Stimulated activated CD4-positive, alpha-beta T cell treated with anti-CD3 and anti-CD28 coated beads, Interleukin-15, amount 100 ng/mL, for 48 hours (primary cell): ENCODE data around the gene NPR2.

Experiments
- DNase-seq, 2 donors: peaks; one replicate each; pipeline ENCODE4 v3.0.0-alpha.2; 2020; ENCODE audit warnings: low read depth in 2 of 2

The NPR2 gene

DNA sequence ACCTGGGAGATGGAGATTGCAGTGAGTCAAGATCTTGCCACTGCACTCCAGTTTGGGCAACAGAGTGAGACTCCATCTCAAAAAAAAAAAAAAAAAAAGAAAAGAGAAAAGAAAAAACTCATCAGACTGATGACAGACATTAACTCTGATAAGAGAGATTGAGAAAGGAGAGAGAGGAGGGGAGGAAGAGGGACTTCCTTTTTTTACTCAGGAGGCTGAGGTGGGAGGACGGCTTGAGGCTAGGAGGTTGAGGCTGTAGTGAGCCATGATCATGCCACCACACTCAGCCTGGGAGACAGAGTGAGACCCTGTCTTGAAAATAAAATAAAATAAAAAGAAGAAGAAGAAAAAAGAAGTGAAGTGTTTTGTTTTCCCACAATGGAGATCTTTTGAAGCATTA, 27.6 kb upstream of the NPR2 start:
- DNase-seq: no peak

DNA sequence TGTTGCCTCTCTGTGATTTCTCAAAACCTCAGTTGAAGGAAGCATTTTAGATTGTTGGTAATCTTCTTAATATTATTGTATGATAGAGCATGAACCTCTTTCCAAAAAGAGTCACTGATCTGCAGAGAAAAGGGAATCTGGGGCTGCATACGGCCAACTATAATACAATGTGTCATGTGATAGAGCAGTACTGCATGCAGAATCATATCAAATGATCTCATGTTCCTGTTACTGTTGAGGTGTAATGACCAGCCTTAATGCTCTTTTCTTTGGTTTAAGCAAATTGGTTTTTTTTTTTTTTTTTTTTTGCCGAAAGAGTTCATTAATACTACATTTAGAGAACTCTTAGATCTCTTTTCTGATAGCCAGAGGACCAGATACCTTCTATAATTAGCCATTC, 24.4 kb upstream of the NPR2 start:
- no peak for DNase-seq

DNA sequence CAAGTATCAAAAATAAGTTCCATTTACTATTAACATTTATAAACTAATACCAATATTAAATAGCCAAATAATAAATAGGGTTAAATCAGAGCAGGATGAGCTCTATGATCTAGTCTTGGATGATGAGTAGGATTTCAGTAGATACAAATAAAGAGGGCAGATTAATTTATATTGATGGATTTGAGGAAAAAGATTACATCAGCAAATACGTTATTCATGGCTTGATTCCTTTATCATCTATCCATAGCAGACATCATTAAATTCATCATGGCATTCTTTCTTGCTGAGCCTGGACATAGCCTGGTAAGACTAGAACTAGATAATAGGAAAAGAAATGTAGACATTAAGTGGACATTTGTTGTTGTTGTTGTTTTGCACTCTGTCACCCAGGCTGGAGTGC, 23.9 kb upstream of the NPR2 start:
- DNase-seq: no peak

DNA sequence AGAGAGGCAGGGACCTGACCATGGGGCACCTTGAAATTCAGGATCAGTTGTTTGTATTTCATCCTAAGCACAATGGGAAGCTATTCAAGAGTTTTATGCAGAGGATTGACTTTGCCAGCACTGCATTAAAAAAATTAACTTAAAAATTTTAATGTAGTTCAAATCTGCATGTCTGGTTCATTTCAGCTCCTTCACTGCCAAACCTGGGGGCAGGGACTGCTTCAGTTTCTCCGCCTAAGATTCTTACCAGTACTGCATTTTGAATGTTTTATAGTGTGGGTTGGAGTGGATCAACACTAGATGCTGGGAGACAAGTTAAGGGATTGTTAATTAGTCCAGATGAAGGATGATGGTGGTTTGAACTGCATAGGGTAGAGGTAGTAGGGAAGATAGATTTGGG, 21.6 kb upstream of the NPR2 start:
- DNase-seq: no peak

DNA sequence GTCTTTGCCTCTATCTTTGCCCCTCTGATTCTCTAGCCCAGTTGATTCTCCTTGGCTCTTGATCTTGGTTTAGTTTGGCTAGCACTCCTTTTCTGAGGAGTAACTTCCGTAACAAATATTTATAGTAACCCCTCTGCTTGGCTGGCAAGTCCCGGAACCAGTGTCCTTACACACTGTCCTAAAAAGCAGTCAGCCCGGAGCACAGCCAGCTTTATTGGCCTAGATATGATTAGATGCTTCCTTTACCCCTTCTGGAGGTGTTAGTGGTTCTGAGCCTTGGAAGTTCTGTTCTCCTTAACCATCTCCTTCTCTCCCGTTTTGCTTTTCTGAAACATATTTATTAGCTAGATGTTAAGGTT, 20.3 kb upstream of the NPR2 start:
- no peak for DNase-seq

- DNase-seq: no peak
Measured at GRCh38 chr9:35771534-35771933, 19.9 kb upstream of the NPR2 start.

- DNase-seq: no peak
Measured at GRCh38 chr9:35771943-35772342, 19.4 kb upstream of the NPR2 start.

- DNase-seq: no peak
Measured at GRCh38 chr9:35774907-35775635, 16.3 kb upstream of the NPR2 start.

- no peak for DNase-seq
Measured at GRCh38 chr9:35776018-35776417, 15.4 kb upstream of the NPR2 start.

DNA sequence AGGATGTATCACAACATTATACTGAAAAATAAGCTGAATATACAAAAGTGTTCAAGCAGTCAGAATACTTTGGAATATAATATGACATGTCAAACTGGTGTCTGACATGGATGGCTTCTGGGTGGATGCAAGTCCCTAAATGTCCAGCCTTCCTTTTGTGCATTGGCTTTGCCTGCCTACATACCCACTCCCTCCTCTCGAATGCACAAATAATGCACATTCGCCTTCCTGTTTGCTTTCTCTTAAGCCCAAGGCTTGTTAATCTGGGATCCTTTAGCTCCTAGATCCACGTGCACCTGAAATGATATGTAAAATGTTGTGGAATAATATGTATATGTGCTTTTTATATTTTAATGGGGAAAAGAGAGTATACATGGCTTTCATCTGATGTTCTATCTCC, 12.9 kb upstream of the NPR2 start:
- DNase-seq: no peak

DNA sequence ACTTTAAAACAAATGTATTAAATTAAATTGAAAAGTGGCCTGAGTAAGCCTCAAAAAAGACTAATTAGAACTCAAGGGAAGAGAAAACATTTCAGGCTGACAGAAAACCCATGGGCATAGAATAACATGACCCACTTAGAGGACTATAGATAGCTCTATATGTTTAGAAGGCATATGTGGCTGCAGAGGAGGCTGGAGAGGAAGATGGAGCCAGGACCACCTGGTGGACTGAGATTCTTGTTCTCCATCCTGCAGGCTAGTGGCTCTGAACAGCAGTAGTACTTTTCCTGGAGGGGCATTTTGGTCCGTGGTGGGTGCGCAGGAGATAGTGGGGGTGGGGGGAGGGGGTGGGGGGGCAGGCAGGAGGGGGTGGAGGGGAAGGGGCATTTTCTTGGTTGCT, 10.3 kb upstream of the NPR2 start:
- no peak for DNase-seq

- DNase-seq: no peak
Measured at GRCh38 chr9:35783418-35783817, 8.0 kb upstream of the NPR2 start.

GRCh38 chr9:35789541-35789940, 1.9 kb upstream of the NPR2 start:
- no peak for DNase-seq

- DNase-seq: no peak
Measured at GRCh38 chr9:35790025-35790384, 1.4 kb upstream of the NPR2 start.

GRCh38 chr9:35790385-35791296, 750 bp upstream of the NPR2 start:
- DNase-seq: peak in 1 of 2 donors; percentile 29

GRCh38 chr9:35792024-35792813, 828 bp downstream of the NPR2 start:
- no peak for DNase-seq

- no peak for DNase-seq
Measured at GRCh38 chr9:35792826-35793225, 1.4 kb downstream of the NPR2 start.

DNA sequence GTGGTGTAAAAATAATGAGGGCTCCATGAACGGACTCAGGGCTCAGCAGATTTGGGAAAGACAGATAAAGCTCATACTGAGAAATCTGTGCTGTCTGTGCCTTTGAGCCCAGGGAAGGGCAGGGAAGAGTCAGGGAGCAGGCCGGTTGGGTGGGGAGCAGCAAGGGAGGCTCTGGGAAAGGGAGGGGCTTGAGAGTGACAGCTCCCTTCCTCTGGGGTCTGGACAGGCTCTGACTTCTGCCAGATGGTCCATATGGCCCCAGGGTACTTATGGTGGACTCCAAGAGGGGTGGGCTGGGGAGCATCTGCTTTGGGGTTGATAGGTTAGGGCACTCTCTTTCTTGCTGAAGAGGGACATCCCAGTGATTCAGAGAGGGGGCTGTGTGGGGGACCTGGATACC, 2.1 kb downstream of the NPR2 start:
- DNase-seq: no peak

DNA sequence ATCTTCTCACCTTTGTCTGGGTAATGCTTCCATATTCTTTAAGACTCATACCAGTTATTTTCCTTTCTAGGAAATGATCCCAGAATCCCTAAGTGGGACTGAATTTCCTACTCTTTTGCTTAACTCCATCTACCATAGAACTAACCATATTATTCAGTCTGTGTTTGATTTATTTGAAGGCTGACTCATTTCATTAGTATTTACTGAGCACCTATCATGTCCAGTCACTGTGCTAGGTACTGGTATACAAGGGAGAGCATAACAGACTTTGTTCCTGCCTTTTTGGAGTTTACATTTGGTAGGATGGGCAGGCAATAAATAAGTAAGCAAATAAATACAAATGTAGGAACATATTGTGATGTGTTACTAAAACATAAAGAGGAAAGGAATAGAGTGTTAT, 4.3 kb downstream of the NPR2 start:
- no peak for DNase-seq

GRCh38 chr9:35797311-35798109, 6.1 kb downstream of the NPR2 start:
- DNase-seq: no peak

DNA sequence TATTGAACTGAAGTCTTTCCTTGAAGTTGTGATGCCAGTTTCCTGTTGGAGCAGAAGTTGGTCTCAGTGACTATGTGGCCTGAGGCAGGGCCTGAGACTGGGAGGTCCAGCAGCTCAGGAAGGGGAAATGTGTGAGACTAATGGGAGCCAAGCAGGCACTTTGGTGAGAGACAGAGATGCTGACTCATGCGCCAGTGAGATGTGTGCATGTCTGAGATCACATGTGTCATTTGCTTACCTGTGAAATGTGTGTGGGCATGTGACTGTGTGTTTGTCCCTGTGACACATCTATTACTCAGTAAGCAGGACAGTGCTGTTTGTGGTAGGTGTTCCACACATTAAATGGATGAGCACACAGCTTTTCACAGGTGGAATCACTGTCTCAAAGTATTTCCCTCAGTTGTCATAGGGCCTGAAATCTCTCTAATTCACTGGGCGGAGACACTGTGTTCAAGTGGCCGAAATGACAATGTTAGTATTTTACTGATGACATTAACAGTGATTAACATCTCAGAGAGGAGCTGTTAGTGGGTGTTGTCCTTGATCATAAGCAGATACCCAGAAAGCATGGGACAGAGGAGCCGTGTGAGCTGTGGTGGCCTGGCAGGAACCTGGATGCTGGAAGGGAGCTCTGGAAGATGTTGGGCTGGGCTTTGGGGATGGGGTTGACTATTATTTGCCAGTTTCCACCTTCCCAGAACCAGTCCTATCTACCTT, 7.4 kb downstream of the NPR2 start:
- DNase-seq: peak; percentile 30 to 50
